ENCODE results near the gene FMNL2.

Gene FMNL2

DNA sequence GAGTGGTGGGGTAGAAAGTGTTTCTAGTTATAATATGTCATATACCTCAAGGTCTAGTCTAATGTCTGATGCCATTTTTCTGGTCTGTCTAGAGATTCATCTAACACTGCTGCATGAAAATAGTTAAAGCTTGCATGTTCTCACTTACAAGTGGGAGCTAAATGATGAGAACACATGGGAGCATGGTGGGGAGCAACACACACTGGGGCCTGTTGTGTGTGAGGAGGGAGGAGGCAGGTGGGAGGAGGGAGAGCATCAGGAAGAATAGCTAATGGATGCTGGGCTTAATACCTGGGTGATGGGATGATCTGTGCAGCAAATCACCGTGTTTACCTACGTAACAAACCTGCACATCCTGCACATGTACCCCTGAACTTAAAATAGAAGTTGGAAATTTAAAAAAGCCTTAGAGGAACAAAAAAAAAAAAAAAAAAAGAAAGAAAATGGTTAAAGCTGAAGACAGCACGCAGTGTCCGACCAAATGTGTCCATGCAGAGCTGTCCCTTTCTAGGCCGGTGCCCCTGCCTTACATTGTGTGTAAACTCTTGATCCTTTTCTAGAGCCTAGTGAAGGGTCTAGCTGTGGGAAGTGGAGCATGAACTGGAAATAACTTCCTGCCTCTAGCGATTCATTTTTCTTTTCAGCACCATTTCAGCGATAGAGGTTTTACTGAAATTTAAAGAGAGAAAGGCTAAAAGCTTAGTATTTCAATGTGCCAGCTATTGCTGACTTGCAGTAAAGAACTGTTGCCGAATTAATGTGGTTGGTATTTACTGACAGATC, 94.0 kb downstream of the FMNL2 start:
- DNase-seq: no peak

GRCh38 chr2:152430876-152431275, 95.9 kb downstream of the FMNL2 start:
- DNase-seq: no peak

DNA sequence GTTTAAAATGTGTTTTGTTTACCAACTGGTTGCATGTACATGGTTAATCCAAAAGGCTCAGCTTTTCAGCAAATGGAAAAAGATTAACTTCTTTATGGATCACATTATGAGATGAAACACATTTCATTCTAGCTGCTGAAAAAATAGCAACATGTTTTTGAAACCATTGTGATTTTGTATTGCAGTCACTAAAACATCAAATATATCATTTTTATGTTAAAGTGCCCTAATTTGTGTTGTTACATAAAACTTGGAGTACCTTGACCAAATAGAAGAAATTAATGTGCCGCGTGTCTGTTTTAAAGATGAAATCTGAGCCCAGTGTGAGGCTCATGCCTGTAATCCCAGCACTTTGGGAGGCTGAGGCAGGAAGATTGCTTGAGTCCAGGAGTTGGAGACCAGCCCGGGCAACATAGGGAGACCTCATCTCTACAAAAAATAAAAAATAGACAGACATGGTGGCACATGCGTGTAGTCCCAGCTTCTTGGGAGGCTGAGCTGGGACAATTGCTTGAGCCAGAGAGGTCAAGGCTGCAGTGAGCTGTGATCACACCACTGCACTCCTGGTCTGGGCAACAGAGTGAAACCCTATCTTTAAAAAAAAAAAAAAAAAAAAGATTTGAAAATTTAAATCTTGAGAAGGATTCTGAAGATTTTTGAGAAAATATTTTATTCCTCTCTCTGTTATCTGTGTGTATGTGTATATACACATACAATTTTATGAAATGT, 96.6 kb downstream of the FMNL2 start:
- no peak for DNase-seq

DNA sequence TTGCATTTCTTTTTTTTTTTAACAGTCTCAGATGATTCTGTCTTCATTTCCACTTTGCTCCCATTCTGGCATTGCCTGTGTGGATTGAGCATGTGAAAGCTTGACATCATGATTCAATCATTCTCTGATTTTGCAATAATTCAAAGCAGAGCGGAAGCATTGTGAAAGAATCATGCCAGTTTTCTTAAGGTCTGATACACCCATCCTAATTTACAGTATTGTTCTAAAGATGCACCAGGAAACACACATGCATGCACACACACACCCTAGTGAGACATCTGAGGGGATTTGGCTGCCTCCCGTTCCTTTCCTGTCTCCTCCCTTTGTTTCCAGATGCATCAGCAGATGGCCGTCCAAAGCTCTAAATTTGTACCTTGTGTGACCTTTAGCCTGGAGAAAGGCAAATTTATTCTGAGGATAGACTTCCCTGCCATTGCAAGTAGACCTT, 97.3 kb downstream of the FMNL2 start:
- DNase-seq: no peak

GRCh38 chr2:152432765-152433164, 97.8 kb downstream of the FMNL2 start:
- DNase-seq: no peak

- DNase-seq: no peak
These were observed 98.3 kb downstream of the FMNL2 start for GRCh38 chr2:152433289-152433688.

- no peak for DNase-seq
These were observed 98.8 kb downstream of the FMNL2 start for GRCh38 chr2:152433791-152434190.

GRCh38 chr2:152434395-152435182, 99.6 kb downstream of the FMNL2 start:
- DNase-seq: no peak

DNA sequence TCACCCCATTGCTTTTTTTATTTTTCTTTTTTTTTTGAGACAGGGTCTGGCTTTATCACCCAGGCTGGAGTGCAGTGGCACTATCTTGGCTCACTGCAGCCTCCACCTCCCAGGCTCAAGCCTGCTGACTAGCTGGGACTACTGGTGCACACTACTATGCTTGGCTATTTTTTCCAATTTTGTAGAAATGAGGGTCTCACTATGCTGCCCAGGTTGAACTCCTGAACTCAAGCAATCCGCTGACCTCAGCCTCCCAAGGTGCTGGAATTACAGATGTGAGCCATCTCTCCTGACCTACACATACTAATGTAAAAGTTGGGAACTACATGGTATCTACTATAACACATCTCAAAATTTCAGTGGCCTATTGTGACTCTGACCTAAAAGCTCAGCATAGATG, 101.2 kb downstream of the FMNL2 start:
- no peak for DNase-seq

GRCh38 chr2:152437276-152438108, 102.5 kb downstream of the FMNL2 start:
- no peak for DNase-seq

DNA sequence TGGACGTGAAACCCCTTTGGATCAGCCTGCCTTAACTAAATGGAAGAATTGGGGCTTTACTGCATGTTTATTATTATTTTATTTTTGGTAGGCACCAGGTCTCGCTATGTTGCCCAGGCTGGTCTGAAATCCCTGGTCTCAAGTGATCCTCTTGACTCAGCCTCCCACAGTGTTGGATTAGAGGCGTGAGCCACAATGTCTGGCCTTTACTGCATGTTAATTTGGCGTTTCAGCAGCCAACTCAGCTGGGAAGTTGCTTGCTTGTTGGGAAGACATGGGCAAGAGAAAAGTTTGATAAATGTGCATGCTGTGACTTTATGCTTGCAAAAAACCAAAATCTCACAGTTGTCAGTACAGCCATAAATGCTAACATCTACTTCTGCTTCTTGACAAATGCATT, 105.1 kb downstream of the FMNL2 start:
- no peak for DNase-seq

GRCh38 chr2:152440460-152440859, 105.5 kb downstream of the FMNL2 start:
- DNase-seq: no peak

DNA sequence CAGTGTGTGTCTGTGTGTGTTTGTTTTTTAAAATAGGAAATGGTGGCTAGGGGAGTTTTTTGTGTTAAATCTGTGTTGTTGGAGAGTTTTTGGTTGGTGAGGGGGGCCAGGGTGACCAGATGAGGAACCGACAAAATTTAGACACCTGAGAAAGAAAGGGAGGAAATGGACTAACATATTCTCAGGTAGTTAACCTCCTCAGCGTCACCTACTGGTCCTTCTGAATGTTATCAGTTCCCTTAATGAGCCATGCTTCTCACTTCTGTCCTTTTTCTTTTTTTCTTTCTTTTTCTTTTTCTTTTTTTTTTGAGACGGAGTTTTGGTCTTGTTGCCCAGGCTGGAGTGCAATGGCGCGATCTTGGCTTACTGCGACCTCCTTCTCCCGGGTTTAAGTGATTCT, 107.0 kb downstream of the FMNL2 start:
- DNase-seq: no peak

- DNase-seq: no peak
These were observed 108.8 kb downstream of the FMNL2 start for GRCh38 chr2:152443771-152444170.

GRCh38 chr2:152444448-152444847, 109.5 kb downstream of the FMNL2 start:
- no peak for DNase-seq

DNA sequence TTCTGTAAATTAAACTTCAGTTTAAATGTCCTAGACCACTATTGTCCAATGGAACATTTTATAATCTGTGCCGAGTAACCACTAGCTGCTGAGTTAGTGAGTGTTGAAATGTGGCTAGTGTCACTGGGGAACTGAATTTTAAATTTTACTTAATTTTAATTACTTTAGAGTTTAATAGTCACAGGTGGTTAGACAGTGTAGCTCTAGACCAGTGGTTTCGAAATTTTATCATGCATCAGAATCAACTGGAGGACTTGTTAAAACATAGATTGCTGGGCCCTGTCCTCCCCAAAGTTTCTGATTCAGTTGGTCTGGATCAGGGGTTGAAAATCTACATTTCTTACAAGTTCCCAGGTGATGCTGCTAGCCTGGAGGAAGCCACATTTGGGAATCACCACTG, 110.4 kb downstream of the FMNL2 start:
- no peak for DNase-seq

DNA sequence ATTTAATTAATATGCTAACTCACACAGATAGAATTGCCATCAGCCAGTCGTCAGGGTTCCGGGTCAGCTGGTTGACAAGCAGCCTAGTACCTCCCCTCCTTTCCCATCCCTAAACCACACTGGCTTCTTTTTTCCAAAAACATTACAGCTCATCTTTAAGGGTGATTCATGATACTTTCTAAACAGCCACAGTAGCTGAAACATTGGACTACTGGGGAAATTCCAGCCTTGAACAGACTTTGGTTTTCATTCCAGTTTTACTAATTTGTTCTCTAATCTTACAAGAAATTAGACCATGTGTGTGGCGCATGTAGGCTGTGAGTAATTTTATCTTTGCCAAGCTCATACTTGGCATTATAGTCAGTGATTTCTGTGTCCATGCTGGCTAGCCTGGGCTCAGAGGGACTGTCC, 110.8 kb downstream of the FMNL2 start:
- no peak for DNase-seq

DNA sequence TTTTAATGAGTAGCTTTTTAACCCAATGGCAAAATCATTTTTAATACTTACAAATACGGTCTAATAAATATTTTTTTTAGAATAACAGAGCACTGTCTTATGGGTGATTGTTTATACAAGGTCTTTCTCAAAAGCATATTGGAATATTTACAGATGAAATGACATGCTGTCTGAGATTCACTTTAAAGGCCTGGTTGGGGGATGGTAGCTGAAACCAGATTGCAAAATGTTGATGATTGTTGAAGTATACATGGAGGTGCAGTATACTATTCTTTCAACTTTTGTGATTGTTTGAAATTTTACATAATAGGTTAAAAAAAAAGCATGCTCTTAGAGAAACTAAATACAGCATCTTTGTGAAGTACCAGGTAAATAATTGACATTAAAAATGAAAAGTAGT, 111.2 kb downstream of the FMNL2 start:
- DNase-seq: no peak

DNA sequence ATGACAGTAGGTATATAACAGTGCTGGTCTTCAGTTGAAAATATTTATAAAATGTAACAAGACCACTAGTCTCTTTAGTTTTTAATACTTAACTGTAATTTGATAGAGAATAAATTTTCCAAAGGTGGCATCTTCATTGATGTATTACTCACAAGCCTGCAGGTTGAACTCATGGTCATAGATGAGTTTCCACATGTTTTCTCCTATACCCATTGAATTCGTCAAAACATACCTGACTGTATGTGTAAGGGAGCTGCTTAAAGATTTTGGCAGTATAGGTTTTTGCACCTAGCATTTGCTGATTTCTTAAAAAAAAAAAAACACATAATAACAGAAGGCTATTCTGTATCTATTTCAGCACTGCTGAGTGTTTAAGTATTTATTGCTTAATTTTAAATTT, 112.9 kb downstream of the FMNL2 start:
- no peak for DNase-seq

DNA sequence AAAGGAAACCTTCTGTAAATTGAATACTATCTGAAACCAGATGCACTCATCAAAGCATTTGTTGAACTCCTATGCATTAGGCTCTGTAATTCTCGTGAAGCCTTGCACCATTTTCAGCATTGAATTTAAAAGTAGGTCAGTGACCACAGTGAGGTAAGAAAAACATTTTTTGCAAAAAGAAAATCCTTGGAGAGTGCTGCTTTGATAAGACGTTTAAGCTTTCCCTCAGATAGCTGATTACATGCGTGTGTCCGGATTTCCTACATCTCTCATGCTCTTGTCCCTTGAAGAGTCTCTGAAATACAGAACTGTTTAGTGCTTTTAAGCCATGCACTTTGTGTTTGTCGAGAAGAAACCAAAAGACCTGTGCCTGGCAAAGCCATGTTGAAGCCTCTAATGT, 113.6 kb downstream of the FMNL2 start:
- DNase-seq: no peak

GRCh38 chr2:152449578-152449977, 114.6 kb downstream of the FMNL2 start:
- DNase-seq: no peak

DNA sequence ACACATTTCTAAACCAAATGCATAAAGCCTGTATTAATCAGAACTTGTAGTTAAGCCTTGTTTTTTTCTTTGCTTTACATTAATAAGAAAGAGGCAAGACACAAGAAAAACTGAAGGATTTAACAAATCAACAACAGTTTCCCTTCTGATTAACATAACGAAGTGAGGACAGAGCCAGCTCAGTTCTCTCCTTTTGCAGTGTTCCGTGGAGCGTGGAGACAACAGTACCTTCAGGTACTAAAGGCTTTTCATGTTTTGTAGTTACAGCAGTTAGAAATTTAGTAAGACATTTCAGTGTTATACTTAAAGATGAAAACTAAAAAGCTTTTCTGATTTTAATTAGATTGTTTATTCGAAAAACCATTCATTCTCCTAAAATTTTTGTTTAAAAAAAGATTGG, 115.2 kb downstream of the FMNL2 start:
- DNase-seq: no peak
